CD4-positive, CD25-positive, alpha-beta regulatory T cell (primary cell): ENCODE measurements around the gene NCAPG2. TPM values are rescaled to one million over a fixed set of nuclear protein-coding genes. Genes with fewer than 3 reads are reported as not detected.

ENCODE experiments used
- ATAC-seq, 2 donors: fragments of 150-1000 bp; cut with Tn5 transposase; one replicate each; pipeline ENCODE4 v1.10.0; 2021; ENCODE audit warnings: low read depth in 2 of 2, moderate number of reproducible peaks in 2 of 2, moderate library complexity in 1 of 2
- DNase-seq, 3 donors: peaks; one replicate each; pipeline versions ENCODE4 v3.0.0 to v3.0.0-alpha.2; 2012 to 2022; ENCODE audit warnings: mixed read lengths in 1 of 3
- H3K27ac ChIP-seq: one replicate; pipeline ENCODE4 v1.7.0; 2013; ENCODE audit warnings: mild to moderate bottlenecking, low read length; ENCODE audit not compliant: insufficient read depth, poor library complexity, severe bottlenecking
- H3K27me3 ChIP-seq: one replicate; pipeline ENCODE4 v1.7.0; 2013; ENCODE audit warnings: low read length; ENCODE audit not compliant: control insufficient read depth, insufficient read depth
- H3K36me3 ChIP-seq: one replicate; pipeline ENCODE4 v1.7.0; 2013; ENCODE audit warnings: mild to moderate bottlenecking, low read length, moderate library complexity; ENCODE audit not compliant: control insufficient read depth, insufficient read depth
- H3K4me1 ChIP-seq: 2 replicates; pipeline ENCODE4 v1.7.0; 2013; ENCODE audit warnings: mild to moderate bottlenecking, low read length; ENCODE audit not compliant: insufficient read depth, control insufficient read depth, poor library complexity, severe bottlenecking
- H3K4me3 ChIP-seq: one replicate; pipeline ENCODE4 v1.7.0; 2013; ENCODE audit warnings: low read depth, mild to moderate bottlenecking, low read length, moderate library complexity
- H3K9me3 ChIP-seq, 2 experiments: 1 replicate in 1 of 2; 2 replicates in 1 of 2; pipeline ENCODE4 v1.7.0; 2013; ENCODE audit warnings: low read length in 2 of 2, mild to moderate bottlenecking in 1 of 2, moderate library complexity in 1 of 2; ENCODE audit not compliant: control insufficient read depth in 2 of 2
- H3K27ac Mint-ChIP-seq, 3 donors: one replicate each; pipeline ENCODE4 v1.8.0; 2020 to 2022; ENCODE audit warnings: mild to moderate bottlenecking in 3 of 3, mixed read lengths in 3 of 3, moderate library complexity in 2 of 3
- H3K27me3 Mint-ChIP-seq: one replicate; pipeline ENCODE4 v1.8.0; 2022; ENCODE audit warnings: mild to moderate bottlenecking, mixed read lengths
- H3K36me3 Mint-ChIP-seq: one replicate; pipeline ENCODE4 v1.8.0; 2020; ENCODE audit warnings: mixed read lengths
- H3K4me1 Mint-ChIP-seq, 4 donors: one replicate each; pipeline ENCODE4 v1.8.0; 2020 to 2022; ENCODE audit warnings: mixed read lengths in 4 of 4, mild to moderate bottlenecking in 1 of 4
- H3K4me3 Mint-ChIP-seq, 4 donors: one replicate each; pipeline ENCODE4 v1.8.0; 2020 to 2022; ENCODE audit warnings: mild to moderate bottlenecking in 4 of 4, mixed read lengths in 4 of 4, moderate library complexity in 3 of 4
- H3K9me3 Mint-ChIP-seq, 7 donors: one replicate each; pipeline ENCODE4 v1.8.0; 2020 to 2022; ENCODE audit warnings: mixed read lengths in 7 of 7, mild to moderate bottlenecking in 3 of 7, moderate library complexity in 2 of 7
- polyA plus RNA-seq, 4 donors: library from polyadenylated mRNA; unstranded; fragments of 300-500 nt; fragmentation: Illumina TruSeq; gene quantifications; one replicate each; pipeline ENCODE4 v1.2.3, GENCODE V29; 2021
- total RNA-seq: library from RNA; stranded (reverse); gene quantifications from one replicate; pipeline ENCODE4 v1.2.3, GENCODE V29; 2022

Gene NCAPG2
- total and polyA plus RNA-seq, 5 donors from 2014 or later: 2.7 to 10.6 (median 4.4) TPM

DNA sequence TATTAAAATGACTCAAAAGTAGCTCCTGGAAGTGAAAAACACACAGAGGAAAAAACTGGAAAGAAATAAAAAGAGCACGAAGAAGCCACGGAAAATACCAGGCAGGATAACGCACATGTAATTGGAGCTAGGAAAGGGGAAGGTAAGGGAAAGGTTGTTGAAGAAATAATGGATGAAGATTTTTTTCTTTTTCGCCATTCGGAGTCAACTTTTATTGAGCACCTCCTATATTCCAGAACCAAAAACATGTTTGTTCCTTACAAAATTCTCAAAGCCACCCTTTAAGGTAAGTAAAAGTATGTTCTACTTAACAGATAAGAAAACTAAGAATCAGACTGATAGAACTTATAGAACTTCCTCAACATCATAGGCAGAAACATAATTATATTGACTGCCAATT lies 84.2 kb downstream of the NCAPG2 start:
- no peaks in the 10 kb centered on the region for H3K9me3 Mint-ChIP-seq
- H3K36me3 ChIP-seq: no peaks in the 10 kb centered on the region
- no peaks in the 10 kb centered on the region for H3K9me3 ChIP-seq
- peaks cover 0 to 10% (median under 1%) of the 10 kb centered on the region in 4 donors for H3K4me1 Mint-ChIP-seq
- no peaks in the 10 kb centered on the region for H3K27me3 ChIP-seq
- H3K36me3 Mint-ChIP-seq: peaks cover 6% of the 10 kb centered on the region
- H3K27ac ChIP-seq: no peak overlapping the region
- no peak for DNase-seq
- no peak overlapping the region for H3K27ac Mint-ChIP-seq
- H3K4me3 Mint-ChIP-seq: no peak overlapping the region
- no peak for ATAC-seq
- no peak overlapping the region for H3K4me3 ChIP-seq
- H3K27me3 Mint-ChIP-seq: no peaks in the 10 kb centered on the region
- no peaks in the 10 kb centered on the region for H3K4me1 ChIP-seq

DNA sequence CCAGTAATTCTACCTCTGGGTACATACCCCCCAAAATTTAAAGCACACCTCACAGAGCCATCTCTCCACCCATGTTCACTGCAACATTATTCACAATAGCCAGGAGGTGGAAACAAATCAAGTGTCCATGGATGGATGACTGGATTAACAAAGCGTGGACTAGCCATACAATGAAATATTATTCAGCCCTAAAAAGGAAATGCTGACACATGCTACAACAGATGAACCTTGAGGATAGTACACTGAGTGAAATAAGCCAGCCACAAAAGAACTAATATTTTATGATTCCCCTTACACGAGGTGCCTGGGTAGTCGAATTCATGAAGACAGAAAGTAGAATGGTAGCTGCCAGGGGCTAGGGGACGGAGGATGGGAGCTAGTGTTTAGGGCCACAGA lies 85.9 kb downstream of the NCAPG2 start:
- H3K36me3 ChIP-seq: no peaks in the 10 kb centered on the region
- Mint-ChIP-seq H3K9me3 (no peaks in the 10 kb centered on the region), H3K4me1 (peaks cover 0 to 10% (median under 1%) of the 10 kb centered on the region in 4 donors), H3K27ac (no peak overlapping the region), H3K36me3 (peaks cover 5% of the 10 kb centered on the region), H3K4me3 (no peak overlapping the region), H3K27me3 (no peaks in the 10 kb centered on the region)
- ATAC-seq: no peak
- H3K4me3 ChIP-seq: no peak overlapping the region
- H3K9me3 ChIP-seq: no peaks in the 10 kb centered on the region
- H3K27ac ChIP-seq: no peak overlapping the region
- H3K27me3 ChIP-seq: no peaks in the 10 kb centered on the region
- H3K4me1 ChIP-seq: no peaks in the 10 kb centered on the region
- no peak for DNase-seq

DNA sequence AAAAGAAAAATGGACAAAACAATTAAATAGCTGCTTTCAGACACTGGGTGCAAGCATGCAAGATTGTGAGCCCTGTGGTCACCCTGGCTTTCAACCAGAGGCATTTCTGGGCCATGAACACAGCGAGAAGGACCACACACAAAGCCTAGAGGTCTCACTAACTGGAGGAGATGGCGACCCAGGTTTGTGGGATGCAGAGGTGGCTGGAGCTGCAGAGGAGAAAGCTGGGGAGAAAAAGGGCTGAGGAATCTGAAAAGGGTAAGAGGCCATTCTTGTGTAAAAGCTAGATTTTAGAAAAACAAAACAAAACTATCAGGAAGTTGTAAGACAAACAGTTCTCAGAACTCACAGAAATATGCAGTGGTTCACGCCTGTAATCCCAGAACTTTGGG lies 86.9 kb downstream of the NCAPG2 start:
- H3K36me3 Mint-ChIP-seq: peaks cover 5% of the 10 kb centered on the region
- no peaks in the 10 kb centered on the region for H3K9me3 Mint-ChIP-seq
- no peaks in the 10 kb centered on the region for H3K4me1 ChIP-seq
- H3K36me3 ChIP-seq: no peaks in the 10 kb centered on the region
- no peaks in the 10 kb centered on the region for H3K9me3 ChIP-seq
- H3K4me3 Mint-ChIP-seq: no peak overlapping the region
- DNase-seq (no peak), ATAC-seq (no peak)
- H3K27me3 ChIP-seq: no peaks in the 10 kb centered on the region
- no peak overlapping the region for H3K4me3 ChIP-seq
- H3K27ac Mint-ChIP-seq: no peak overlapping the region
- H3K4me1 Mint-ChIP-seq: peaks cover 2 to 10% (median 7%) of the 10 kb centered on the region in 4 donors
- H3K27ac ChIP-seq: no peak overlapping the region
- H3K27me3 Mint-ChIP-seq: no peaks in the 10 kb centered on the region

DNA sequence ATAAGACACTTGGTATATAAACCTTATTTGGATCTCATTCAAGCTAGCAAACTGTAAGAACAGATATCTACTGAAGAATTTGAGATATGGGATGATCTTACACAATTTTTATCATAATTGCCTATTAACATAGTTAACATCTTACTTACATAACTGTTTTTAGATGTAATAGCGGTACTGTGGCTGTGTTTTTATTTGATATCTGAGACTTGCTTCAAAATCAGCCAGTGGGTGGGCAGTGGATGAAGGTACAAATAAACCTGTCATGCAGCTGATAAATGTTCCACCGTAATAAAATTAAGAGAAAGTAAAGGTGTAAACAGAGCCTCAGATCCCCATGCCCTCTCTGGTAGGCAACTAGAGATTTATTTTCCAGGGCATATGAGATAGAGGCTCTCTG lies 88.6 kb downstream of the NCAPG2 start:
- H3K4me3 Mint-ChIP-seq: no peak overlapping the region
- no peaks in the 10 kb centered on the region for H3K27me3 Mint-ChIP-seq
- no peak overlapping the region for H3K27ac Mint-ChIP-seq
- Histone ChIP-seq H3K4me1 (no peaks in the 10 kb centered on the region), H3K4me3 (no peak overlapping the region), H3K36me3 (no peaks in the 10 kb centered on the region), H3K27ac (no peak overlapping the region), H3K9me3 (no peaks in the 10 kb centered on the region), H3K27me3 (no peaks in the 10 kb centered on the region)
- H3K36me3 Mint-ChIP-seq: peaks cover 5% of the 10 kb centered on the region
- peaks cover 2 to 7% (median 6%) of the 10 kb centered on the region in 4 donors for H3K4me1 Mint-ChIP-seq
- ATAC-seq: no peak
- DNase-seq: no peak
- no peaks in the 10 kb centered on the region for H3K9me3 Mint-ChIP-seq

DNA sequence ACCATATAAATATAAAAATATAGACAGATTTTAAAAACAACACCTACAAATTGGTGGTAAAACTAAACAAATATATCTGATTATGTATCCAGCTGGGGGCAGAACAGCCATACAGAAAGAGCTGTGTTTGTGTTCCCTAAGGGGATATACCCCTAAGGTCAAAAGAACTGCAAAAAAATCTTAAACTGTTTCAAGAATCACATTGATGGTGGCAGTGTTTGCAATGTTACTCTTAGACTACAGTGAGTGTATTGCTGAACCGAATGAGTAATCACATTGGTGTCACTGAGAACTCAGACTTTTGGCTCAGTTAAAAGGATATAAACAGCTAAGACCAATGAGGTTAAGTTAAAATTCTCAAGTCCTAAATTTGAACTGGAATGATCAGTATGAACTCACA lies 89.9 kb downstream of the NCAPG2 start:
- H3K27ac ChIP-seq: no peak overlapping the region
- Mint-ChIP-seq H3K27ac (no peak overlapping the region), H3K36me3 (peaks cover 8% of the 10 kb centered on the region), H3K9me3 (no peaks in the 10 kb centered on the region), H3K4me1 (peaks cover 0 to 7% (median 5%) of the 10 kb centered on the region in 4 donors), H3K4me3 (no peak overlapping the region), H3K27me3 (no peaks in the 10 kb centered on the region)
- H3K36me3 ChIP-seq: no peaks in the 10 kb centered on the region
- H3K4me3 ChIP-seq: no peak overlapping the region
- no peaks in the 10 kb centered on the region for H3K9me3 ChIP-seq
- H3K27me3 ChIP-seq: no peaks in the 10 kb centered on the region
- no peak for DNase-seq
- ATAC-seq: no peak
- no peaks in the 10 kb centered on the region for H3K4me1 ChIP-seq

DNA sequence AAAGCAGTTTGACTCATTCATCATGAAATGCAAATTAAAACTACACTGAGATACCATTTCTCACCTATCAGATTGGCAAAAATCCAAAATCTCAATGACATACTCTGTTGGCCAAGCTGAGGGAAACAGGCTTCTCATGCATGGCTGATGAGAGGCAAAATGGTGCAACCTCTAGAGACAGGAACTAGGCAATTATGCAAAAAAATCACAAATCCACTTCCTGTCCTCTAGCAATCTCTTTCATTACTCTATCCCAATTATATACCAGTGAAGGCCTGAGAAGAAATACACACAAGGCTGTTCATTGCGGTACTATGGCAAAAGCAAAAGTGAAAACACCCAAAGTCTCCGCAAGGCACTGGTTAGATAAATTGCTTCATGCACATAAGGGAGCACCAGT lies 91.1 kb downstream of the NCAPG2 start:
- peak overlapping the region in 1 of 3 donors; percentile 44 for H3K27ac Mint-ChIP-seq
- Histone ChIP-seq H3K9me3 (no peaks in the 10 kb centered on the region), H3K27me3 (no peaks in the 10 kb centered on the region), H3K4me1 (no peaks in the 10 kb centered on the region), H3K36me3 (no peaks in the 10 kb centered on the region), H3K4me3 (peak overlapping the region; percentile 21), H3K27ac (no peak overlapping the region)
- no peaks in the 10 kb centered on the region for H3K9me3 Mint-ChIP-seq
- H3K36me3 Mint-ChIP-seq: peaks cover 8% of the 10 kb centered on the region
- H3K4me1 Mint-ChIP-seq: peaks cover 0 to 7% (median 5%) of the 10 kb centered on the region in 4 donors
- no peaks in the 10 kb centered on the region for H3K27me3 Mint-ChIP-seq
- DNase-seq (peak in 2 of 3 donors; percentile 7 to 12), ATAC-seq (no peak)
- peak overlapping the region in 1 of 4 donors; percentile 5 for H3K4me3 Mint-ChIP-seq

DNA sequence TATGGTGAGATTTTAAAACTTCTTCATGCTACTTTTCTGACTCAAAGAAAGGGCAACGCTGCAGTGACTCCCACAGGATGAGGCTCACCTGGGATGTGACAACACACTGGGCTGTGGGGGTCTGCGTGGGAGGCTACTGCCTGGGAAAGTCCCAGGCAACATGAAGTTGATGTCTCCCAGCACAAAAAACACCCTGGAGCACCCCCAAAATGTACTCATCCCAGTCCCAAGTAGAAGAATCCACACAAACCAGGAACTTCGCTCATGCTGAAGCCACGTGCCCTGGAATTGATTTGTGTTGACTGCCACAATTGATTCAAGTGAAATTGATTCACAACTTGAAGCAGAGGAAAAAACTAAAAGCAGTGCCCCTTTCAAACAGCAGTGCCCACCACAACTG lies 92.1 kb downstream of the NCAPG2 start:
- no peak overlapping the region for H3K4me3 ChIP-seq
- H3K27ac Mint-ChIP-seq: peak overlapping the region; percentile 25 to 44 (median 43)
- no peaks in the 10 kb centered on the region for H3K9me3 Mint-ChIP-seq
- H3K4me1 ChIP-seq: no peaks in the 10 kb centered on the region
- H3K36me3 Mint-ChIP-seq: peaks cover 8% of the 10 kb centered on the region
- no peaks in the 10 kb centered on the region for H3K36me3 ChIP-seq
- no peak for DNase-seq
- no peaks in the 10 kb centered on the region for H3K27me3 Mint-ChIP-seq
- no peak overlapping the region for H3K27ac ChIP-seq
- no peaks in the 10 kb centered on the region for H3K27me3 ChIP-seq
- H3K4me1 Mint-ChIP-seq: peaks cover 0 to 7% (median 5%) of the 10 kb centered on the region in 4 donors
- ATAC-seq: no peak
- H3K4me3 Mint-ChIP-seq: no peak overlapping the region
- H3K9me3 ChIP-seq: no peaks in the 10 kb centered on the region

DNA sequence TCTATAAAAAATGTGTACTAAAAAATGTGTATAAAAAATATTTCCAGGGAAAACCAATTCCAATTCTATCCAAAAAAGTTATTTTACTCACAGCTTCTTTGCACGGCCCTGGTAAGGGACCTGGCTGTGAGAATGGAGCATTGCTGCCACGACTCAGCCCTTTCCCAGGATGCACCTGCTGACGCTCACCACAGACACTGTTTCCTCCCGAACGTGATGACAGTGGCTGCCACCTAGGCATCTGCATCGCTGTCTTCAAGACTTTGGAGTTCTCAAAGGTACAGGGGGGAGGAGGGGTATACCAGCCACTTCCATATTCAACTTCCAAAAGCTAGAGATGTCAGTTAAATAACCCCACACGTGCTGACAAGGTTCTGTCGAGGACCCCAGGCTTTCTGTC lies 93.1 kb downstream of the NCAPG2 start:
- H3K9me3 ChIP-seq: no peaks in the 10 kb centered on the region
- H3K27ac ChIP-seq: no peak overlapping the region
- H3K36me3 ChIP-seq: no peaks in the 10 kb centered on the region
- H3K4me3 ChIP-seq: no peak overlapping the region
- no peaks in the 10 kb centered on the region for H3K4me1 ChIP-seq
- H3K4me3 Mint-ChIP-seq: no peak overlapping the region
- ATAC-seq (no peak), DNase-seq (no peak)
- H3K4me1 Mint-ChIP-seq: peaks cover 0 to 7% (median 4%) of the 10 kb centered on the region in 4 donors
- no peak overlapping the region for H3K27ac Mint-ChIP-seq
- H3K36me3 Mint-ChIP-seq: peaks cover 6% of the 10 kb centered on the region
- no peaks in the 10 kb centered on the region for H3K27me3 Mint-ChIP-seq
- H3K27me3 ChIP-seq: no peaks in the 10 kb centered on the region
- H3K9me3 Mint-ChIP-seq: peaks cover 0 to 1% (median 0%) of the 10 kb centered on the region in 7 donors
